ENCODE measurements around the gene BABAM2. TPM values are rescaled to one million over a fixed set of nuclear protein-coding genes. Genes with fewer than 3 reads are reported as not detected.

BABAM2 gene
- polyA plus RNA-seq, 2 donors = 9.1 to 18.0 TPM

- Histone ChIP-seq H3K27ac (ENCODE audit: low read depth in 2 of 2, low read length in 1 of 2) (no peak overlapping the region), H3K9me3 (ENCODE audit: control insufficient read depth in 2 of 2, insufficient read depth in 1 of 2, low read depth in 1 of 2, low read length in 1 of 2) (no peaks in the 10 kb centered on the region), H3K27me3 (ENCODE audit: control insufficient read depth in 1 of 2, insufficient read depth in 2 of 2, low read length in 2 of 2) (no peaks in the 10 kb centered on the region), H3K36me3 (ENCODE audit: control insufficient read depth in 2 of 2, insufficient read depth in 2 of 2, low read length in 1 of 2) (no peaks in the 10 kb centered on the region), H3K4me3 (ENCODE audit: low read depth in 1 of 2, low read length in 2 of 2) (no peak overlapping the region), H3K4me1 (ENCODE audit: control insufficient read depth in 2 of 2, insufficient read depth in 2 of 2, low read length in 1 of 2) (no peaks in the 10 kb centered on the region)
- whole genome bisulfite sequencing, 2 donors = 42 to 54% methylated on average over 5 of the region's 5 CpGs
These were observed 24.7 kb downstream of the BABAM2 start for GRCh38 chr2:27915191-27915590.

GRCh38 chr2:27915874-27916273 lies 25.3 kb downstream of the BABAM2 start:
- Histone ChIP-seq H3K27ac (ENCODE audit: low read depth in 2 of 2, low read length in 1 of 2) (no peak overlapping the region), H3K4me3 (ENCODE audit: low read depth in 1 of 2, low read length in 2 of 2) (no peak overlapping the region), H3K9me3 (ENCODE audit: control insufficient read depth in 2 of 2, insufficient read depth in 1 of 2, low read depth in 1 of 2, low read length in 1 of 2) (no peaks in the 10 kb centered on the region), H3K36me3 (ENCODE audit: control insufficient read depth in 2 of 2, insufficient read depth in 2 of 2, low read length in 1 of 2) (no peaks in the 10 kb centered on the region), H3K27me3 (ENCODE audit: control insufficient read depth in 1 of 2, insufficient read depth in 2 of 2, low read length in 2 of 2) (no peaks in the 10 kb centered on the region), H3K4me1 (ENCODE audit: control insufficient read depth in 2 of 2, insufficient read depth in 2 of 2, low read length in 1 of 2) (no peaks in the 10 kb centered on the region)

GRCh38 chr2:27916293-27916995 lies 25.9 kb downstream of the BABAM2 start:
- Histone ChIP-seq H3K9me3 (ENCODE audit: control insufficient read depth in 2 of 2, insufficient read depth in 1 of 2, low read depth in 1 of 2, low read length in 1 of 2) (no peaks in the 10 kb centered on the region), H3K27ac (ENCODE audit: low read depth in 2 of 2, low read length in 1 of 2) (no peak overlapping the region), H3K4me3 (ENCODE audit: low read depth in 1 of 2, low read length in 2 of 2) (no peak overlapping the region), H3K4me1 (ENCODE audit: control insufficient read depth in 2 of 2, insufficient read depth in 2 of 2, low read length in 1 of 2) (no peaks in the 10 kb centered on the region), H3K36me3 (ENCODE audit: control insufficient read depth in 2 of 2, insufficient read depth in 2 of 2, low read length in 1 of 2) (no peaks in the 10 kb centered on the region), H3K27me3 (ENCODE audit: control insufficient read depth in 1 of 2, insufficient read depth in 2 of 2, low read length in 2 of 2) (no peaks in the 10 kb centered on the region)
- 51 to 63% methylated on average over 1 of the region's 1 CpG for WGBS, 2 donors

GRCh38 chr2:27920148-27920885 lies 29.8 kb downstream of the BABAM2 start:
- Histone ChIP-seq H3K4me3 (ENCODE audit: low read depth in 1 of 2, low read length in 2 of 2) (no peak overlapping the region), H3K27me3 (ENCODE audit: control insufficient read depth in 1 of 2, insufficient read depth in 2 of 2, low read length in 2 of 2) (no peaks in the 10 kb centered on the region), H3K27ac (ENCODE audit: low read depth in 2 of 2, low read length in 1 of 2) (no peak overlapping the region), H3K4me1 (ENCODE audit: control insufficient read depth in 2 of 2, insufficient read depth in 2 of 2, low read length in 1 of 2) (no peaks in the 10 kb centered on the region), H3K36me3 (ENCODE audit: control insufficient read depth in 2 of 2, insufficient read depth in 2 of 2, low read length in 1 of 2) (no peaks in the 10 kb centered on the region), H3K9me3 (ENCODE audit: control insufficient read depth in 2 of 2, insufficient read depth in 1 of 2, low read depth in 1 of 2, low read length in 1 of 2) (no peaks in the 10 kb centered on the region)
- 29 to 35% methylated on average over 4 of the region's 4 CpGs for WGBS, 2 donors

- Histone ChIP-seq H3K27me3 (ENCODE audit: control insufficient read depth in 1 of 2, insufficient read depth in 2 of 2, low read length in 2 of 2) (no peaks in the 10 kb centered on the region), H3K4me3 (ENCODE audit: low read depth in 1 of 2, low read length in 2 of 2) (no peak overlapping the region), H3K27ac (ENCODE audit: low read depth in 2 of 2, low read length in 1 of 2) (no peak overlapping the region), H3K4me1 (ENCODE audit: control insufficient read depth in 2 of 2, insufficient read depth in 2 of 2, low read length in 1 of 2) (no peaks in the 10 kb centered on the region), H3K9me3 (ENCODE audit: control insufficient read depth in 2 of 2, insufficient read depth in 1 of 2, low read depth in 1 of 2, low read length in 1 of 2) (no peaks in the 10 kb centered on the region), H3K36me3 (ENCODE audit: control insufficient read depth in 2 of 2, insufficient read depth in 2 of 2, low read length in 1 of 2) (no peaks in the 10 kb centered on the region)
- 95 to 96% methylated on average over 2 of the region's 2 CpGs for WGBS, 2 donors
These were observed 30.9 kb downstream of the BABAM2 start for GRCh38 chr2:27921424-27921823.

GRCh38 chr2:27921880-27922547 lies 31.5 kb downstream of the BABAM2 start:
- no peaks in the 10 kb centered on the region for H3K4me1 ChIP-seq (ENCODE audit: control insufficient read depth in 2 of 2, insufficient read depth in 2 of 2, low read length in 1 of 2)
- H3K27me3 ChIP-seq (ENCODE audit: control insufficient read depth in 1 of 2, insufficient read depth in 2 of 2, low read length in 2 of 2) = no peaks in the 10 kb centered on the region
- no peak overlapping the region for H3K4me3 ChIP-seq (ENCODE audit: low read depth in 1 of 2, low read length in 2 of 2)
- H3K9me3 ChIP-seq (ENCODE audit: control insufficient read depth in 2 of 2, insufficient read depth in 1 of 2, low read depth in 1 of 2, low read length in 1 of 2) = no peaks in the 10 kb centered on the region
- WGBS, 2 donors = 77 to 91% methylated on average over 6 of the region's 6 CpGs
- H3K27ac ChIP-seq (ENCODE audit: low read depth in 2 of 2, low read length in 1 of 2) = no peak overlapping the region
- H3K36me3 ChIP-seq (ENCODE audit: control insufficient read depth in 2 of 2, insufficient read depth in 2 of 2, low read length in 1 of 2) = no peaks in the 10 kb centered on the region

GRCh38 chr2:27922842-27923241 lies 32.3 kb downstream of the BABAM2 start:
- H3K36me3 ChIP-seq (ENCODE audit: control insufficient read depth in 2 of 2, insufficient read depth in 2 of 2, low read length in 1 of 2) = no peaks in the 10 kb centered on the region
- no peak overlapping the region for H3K27ac ChIP-seq (ENCODE audit: low read depth in 2 of 2, low read length in 1 of 2)
- H3K4me3 ChIP-seq (ENCODE audit: low read depth in 1 of 2, low read length in 2 of 2) = no peak overlapping the region
- H3K9me3 ChIP-seq (ENCODE audit: control insufficient read depth in 2 of 2, insufficient read depth in 1 of 2, low read depth in 1 of 2, low read length in 1 of 2) = no peaks in the 10 kb centered on the region
- no peaks in the 10 kb centered on the region for H3K4me1 ChIP-seq (ENCODE audit: control insufficient read depth in 2 of 2, insufficient read depth in 2 of 2, low read length in 1 of 2)
- 84 to 95% methylated on average over 1 of the region's 1 CpG for WGBS, 2 donors
- H3K27me3 ChIP-seq (ENCODE audit: control insufficient read depth in 1 of 2, insufficient read depth in 2 of 2, low read length in 2 of 2) = no peaks in the 10 kb centered on the region

GRCh38 chr2:27925766-27926472 lies 35.4 kb downstream of the BABAM2 start:
- Histone ChIP-seq H3K36me3 (ENCODE audit: control insufficient read depth in 2 of 2, insufficient read depth in 2 of 2, low read length in 1 of 2) (no peaks in the 10 kb centered on the region), H3K27me3 (ENCODE audit: control insufficient read depth in 1 of 2, insufficient read depth in 2 of 2, low read length in 2 of 2) (no peaks in the 10 kb centered on the region), H3K4me3 (ENCODE audit: low read depth in 1 of 2, low read length in 2 of 2) (no peak overlapping the region), H3K9me3 (ENCODE audit: control insufficient read depth in 2 of 2, insufficient read depth in 1 of 2, low read depth in 1 of 2, low read length in 1 of 2) (no peaks in the 10 kb centered on the region), H3K4me1 (ENCODE audit: control insufficient read depth in 2 of 2, insufficient read depth in 2 of 2, low read length in 1 of 2) (no peaks in the 10 kb centered on the region), H3K27ac (ENCODE audit: low read depth in 2 of 2, low read length in 1 of 2) (no peak overlapping the region)
- WGBS, 2 donors = 93 to 95% methylated on average over 4 of the region's 4 CpGs

GRCh38 chr2:27929916-27930486 lies 39.5 kb downstream of the BABAM2 start:
- 67 to 85% methylated on average over 11 of the region's 11 CpGs for WGBS, 2 donors
- no peaks in the 10 kb centered on the region for H3K36me3 ChIP-seq (ENCODE audit: control insufficient read depth in 2 of 2, insufficient read depth in 2 of 2, low read length in 1 of 2)
- no peak overlapping the region for H3K4me3 ChIP-seq (ENCODE audit: low read depth in 1 of 2, low read length in 2 of 2)
- no peaks in the 10 kb centered on the region for H3K9me3 ChIP-seq (ENCODE audit: control insufficient read depth in 2 of 2, insufficient read depth in 1 of 2, low read depth in 1 of 2, low read length in 1 of 2)
- no peaks in the 10 kb centered on the region for H3K4me1 ChIP-seq (ENCODE audit: control insufficient read depth in 2 of 2, insufficient read depth in 2 of 2, low read length in 1 of 2)
- no peaks in the 10 kb centered on the region for H3K27me3 ChIP-seq (ENCODE audit: control insufficient read depth in 1 of 2, insufficient read depth in 2 of 2, low read length in 2 of 2)
- H3K27ac ChIP-seq (ENCODE audit: low read depth in 2 of 2, low read length in 1 of 2) = no peak overlapping the region
